AG04449 (cell line): ENCODE data around the gene TANC1.

Experiments used
- CTCF ChIA-PET: fragments of 350-600 bp; formaldehyde crosslinking; extraction: SDS; loops from one replicate; lab custom pipeline; 2021; ENCODE audit warnings: antibody characterized with exemption; lab: Yijun Ruan, JAX
- POLR2A ChIA-PET: fragments of 400-600, 350-600 bp; formaldehyde crosslinking; extraction: SDS; loops from one replicate; lab custom pipeline; 2020; ENCODE audit warnings: antibody characterized with exemption, inconsistent platforms; lab: Yijun Ruan, JAX
- DNase-seq: peaks from one replicate; pipeline ENCODE4 v3.0.0-alpha.2; 2010; ENCODE audit warnings: low read depth, low spot score
- H3K4me3 ChIP-seq: 2 replicates; pipeline ENCODE4 v1.5.1; 2011; ENCODE audit warnings: low read depth, mild to moderate bottlenecking, control low read depth, low read length
- CTCF ChIP-seq: IDR thresholded peaks from one replicate; pipeline ENCODE4 v1.5.1; 2011; ENCODE audit warnings: mild to moderate bottlenecking, moderate library complexity, low read length, control low read depth, inconsistent platforms; ENCODE audit not compliant: insufficient read depth; ENCODE audit errors: missing control alignments

TANC1 gene

GRCh38 chr2:159155791-159156190 is 187.4 kb downstream of the TANC1 start:
- H3K4me3 ChIP-seq = no peak overlapping the region
- ChIA-PET CTCF (interaction anchor here (1.2 to 1.4 kb wide), 3 partner anchors 14 to 37 kb away, joined by 3 read pairs; no protein-coding TSS in a partner anchor), POLR2A (no interaction called here)
- no peak for TF ChIP-seq CTCF
- DNase-seq = no peak

- CTCF ChIA-PET = interaction anchor here (1.2 to 2.6 kb wide), 2 partner anchors 12 to 38 kb away, joined by 3 to 8 read pairs; no protein-coding TSS in a partner anchor
- no peak overlapping the region for H3K4me3 ChIP-seq
- no peak for DNase-seq
- POLR2A ChIA-PET = no interaction called here
- no peak for TF ChIP-seq CTCF
These were observed 188.4 kb downstream of the TANC1 start for GRCh38 chr2:159156834-159157233.

GRCh38 chr2:159157361-159158209 is 189.1 kb downstream of the TANC1 start:
- POLR2A ChIA-PET = no interaction called here
- no peak for TF ChIP-seq CTCF
- H3K4me3 ChIP-seq = no peak overlapping the region
- DNase-seq = no peak
- CTCF ChIA-PET = interaction anchor here (1.2 to 2.6 kb wide), 2 partner anchors 11 to 39 kb away, joined by 3 to 8 read pairs; no protein-coding TSS in a partner anchor

GRCh38 chr2:159160412-159160811 is 192.0 kb downstream of the TANC1 start:
- ChIA-PET POLR2A (no interaction called here), CTCF (interaction anchor here (0.9 to 1.5 kb wide), 4 partner anchors 10 to 41 kb away, joined by 3 to 4 read pairs (median 4); no protein-coding TSS in a partner anchor)
- TF ChIP-seq CTCF = no peak
- no peak for DNase-seq
- no peak overlapping the region for H3K4me3 ChIP-seq

GRCh38 chr2:159160954-159161353 is 192.5 kb downstream of the TANC1 start:
- no peak for DNase-seq
- ChIA-PET CTCF (interaction anchor here (0.9 to 1.5 kb wide), 4 partner anchors 9 to 42 kb away, joined by 3 to 4 read pairs (median 4); no protein-coding TSS in a partner anchor), POLR2A (no interaction called here)
- no peak for TF ChIP-seq CTCF
- H3K4me3 ChIP-seq = no peak overlapping the region

GRCh38 chr2:159163930-159164329 is 195.5 kb downstream of the TANC1 start:
- POLR2A ChIA-PET = interaction anchor here (0.5 kb wide), 1 partner anchor 94 kb away, joined by 3 read pairs; no protein-coding TSS in a partner anchor
- TF ChIP-seq CTCF = no peak
- H3K4me3 ChIP-seq = no peak overlapping the region

More at GRCh38 chr2:159163930-159164329, 195.5 kb downstream of the TANC1 start:
- no peak for DNase-seq
- CTCF ChIA-PET = interaction anchor here (1.2 to 1.6 kb wide), 2 partner anchors 36 to 262 kb away, joined by 3 to 4 read pairs; no protein-coding TSS in a partner anchor
